GM04504 (cell line): ENCODE measurements around the gene TRPV3.
A peak's percentile ranks its signal among the peaks of the same experiment; 100 is the strongest.

ENCODE experiments used
- DNase-seq: peaks from one replicate; pipeline ENCODE4 v3.0.0-alpha.2; 2012; ENCODE audit warnings: low read depth

The TRPV3 gene

GRCh38 chr17:3546521-3546920, 11.1 kb downstream of the TRPV3 start:
- DNase-seq: no peak

GRCh38 chr17:3545151-3545550, 12.5 kb downstream of the TRPV3 start:
- no peak for DNase-seq

GRCh38 chr17:3544365-3544764, 13.2 kb downstream of the TRPV3 start:
- DNase-seq: no peak

- no peak for DNase-seq
Observed at GRCh38 chr17:3543453-3543852, 14.2 kb downstream of the TRPV3 start.

GRCh38 chr17:3542410-3543088, 15.1 kb downstream of the TRPV3 start:
- no peak for DNase-seq

- DNase-seq: no peak
Observed at GRCh38 chr17:3539881-3540540, 17.6 kb downstream of the TRPV3 start.

GRCh38 chr17:3536716-3537115, 20.9 kb downstream of the TRPV3 start:
- no peak for DNase-seq

- DNase-seq: peak; percentile 46
Observed at GRCh38 chr17:3535253-3535995, 22.2 kb downstream of the TRPV3 start.

- DNase-seq: no peak
Observed at GRCh38 chr17:3534881-3535252, 22.7 kb downstream of the TRPV3 start.

- no peak for DNase-seq
Observed at GRCh38 chr17:3533752-3534151, 23.9 kb downstream of the TRPV3 start.

- no peak for DNase-seq
Observed at GRCh38 chr17:3532859-3533142, 24.8 kb downstream of the TRPV3 start.

- no peak for DNase-seq
Observed at GRCh38 chr17:3532106-3532858, 25.3 kb downstream of the TRPV3 start.

- no peak for DNase-seq
Observed at GRCh38 chr17:3531266-3532101, 26.1 kb downstream of the TRPV3 start.

GRCh38 chr17:3529817-3530741, 27.5 kb downstream of the TRPV3 start:
- no peak for DNase-seq

GRCh38 chr17:3528880-3529511, 28.6 kb downstream of the TRPV3 start:
- no peak for DNase-seq

GRCh38 chr17:3528403-3528851, 29.2 kb downstream of the TRPV3 start:
- DNase-seq: no peak

GRCh38 chr17:3527896-3528295, 29.7 kb downstream of the TRPV3 start:
- DNase-seq: no peak

GRCh38 chr17:3527468-3527867, 30.1 kb downstream of the TRPV3 start:
- DNase-seq: no peak

- DNase-seq: no peak
Observed at GRCh38 chr17:3526971-3527370, 30.6 kb downstream of the TRPV3 start.

GRCh38 chr17:3526491-3526890, 31.1 kb downstream of the TRPV3 start:
- no peak for DNase-seq
